H9 (cell line): ENCODE data around the gene RAI1. TPM values are rescaled to one million over a fixed set of nuclear protein-coding genes. Genes with fewer than 3 reads are reported as not detected.

Source experiments
- DNase-seq: peaks from one replicate; pipeline ENCODE4 v3.0.0-alpha.2; 2017
- H2AFZ ChIP-seq: one replicate; pipeline ENCODE4 v1.6.1; 2013; ENCODE audit warnings: mild to moderate bottlenecking, low read length, control low read depth, moderate library complexity
- H2AK5ac ChIP-seq: 2 replicates; pipeline ENCODE4 v1.6.1; 2013; ENCODE audit warnings: low read length, control low read depth, mixed read lengths; ENCODE audit not compliant: insufficient read length
- H2BK120ac ChIP-seq: one replicate; pipeline ENCODE4 v1.6.1; 2013; ENCODE audit warnings: low read depth, mild to moderate bottlenecking, low read length, control low read depth, inconsistent platforms; ENCODE audit not compliant: poor library complexity, severe bottlenecking
- H2BK12ac ChIP-seq: 2 replicates; pipeline ENCODE4 v1.6.1; 2013; ENCODE audit warnings: low read length, control low read depth, mixed read lengths, low read depth; ENCODE audit not compliant: insufficient read length
- H2BK15ac ChIP-seq: 2 replicates; pipeline ENCODE4 v1.6.1; 2013; ENCODE audit warnings: low read depth, low read length, control low read depth
- H2BK20ac ChIP-seq: one replicate; pipeline ENCODE4 v1.6.1; 2013; ENCODE audit warnings: low read depth, mild to moderate bottlenecking, low read length, control low read depth, inconsistent platforms; ENCODE audit not compliant: poor library complexity, severe bottlenecking
- H2BK5ac ChIP-seq: 2 replicates; pipeline ENCODE4 v1.6.1; 2013; ENCODE audit warnings: low read length, control low read depth, mixed read lengths; ENCODE audit not compliant: insufficient read length
- H3K14ac ChIP-seq: 2 replicates; pipeline ENCODE4 v1.6.1; 2013; ENCODE audit warnings: low read length, control low read depth; ENCODE audit not compliant: insufficient read depth
- H3K18ac ChIP-seq: 2 replicates; pipeline ENCODE4 v1.6.1; 2013; ENCODE audit warnings: low read depth, mild to moderate bottlenecking, mixed read lengths, low read length, control low read depth; ENCODE audit not compliant: insufficient read length
- H3K23ac ChIP-seq: 2 replicates; pipeline ENCODE4 v1.6.1; 2013; ENCODE audit warnings: low read length, control low read depth, mixed read lengths, low read depth; ENCODE audit not compliant: insufficient read length
- H3K23me2 ChIP-seq: 2 replicates; pipeline ENCODE4 v1.6.1; 2013; ENCODE audit warnings: low read depth, mild to moderate bottlenecking, mixed read lengths, low read length, control low read depth; ENCODE audit not compliant: insufficient read length, poor library complexity, severe bottlenecking
- H3K27ac ChIP-seq: 2 replicates; pipeline ENCODE4 v1.5.1; 2013; ENCODE audit warnings: low read length, control low read depth, mixed read lengths, low read depth; ENCODE audit not compliant: insufficient read length
- H3K27me3 ChIP-seq: 2 replicates; pipeline ENCODE4 v1.6.1; 2013; ENCODE audit warnings: low read length, control low read depth, inconsistent platforms; ENCODE audit not compliant: insufficient read depth
- H3K4ac ChIP-seq: 2 replicates; pipeline ENCODE4 v1.6.1; 2013; ENCODE audit warnings: low read depth, mild to moderate bottlenecking, control low read depth, inconsistent platforms, low read length, moderate library complexity
- H3K4me1 ChIP-seq: 2 replicates; pipeline ENCODE4 v1.6.1; 2013; ENCODE audit warnings: low read length, control low read depth, inconsistent platforms; ENCODE audit not compliant: insufficient read depth
- H3K4me2 ChIP-seq: 2 replicates; pipeline ENCODE4 v1.6.1; 2013; ENCODE audit warnings: low read length, control low read depth, mixed read lengths; ENCODE audit not compliant: insufficient read length, insufficient read depth
- H3K56ac ChIP-seq: 2 replicates; pipeline ENCODE4 v1.6.1; 2013; ENCODE audit warnings: low read depth, mild to moderate bottlenecking, mixed read lengths, low read length, control low read depth; ENCODE audit not compliant: insufficient read length
- H3K79me1 ChIP-seq: 2 replicates; pipeline ENCODE4 v1.6.1; 2013; ENCODE audit warnings: low read depth, mild to moderate bottlenecking, moderate library complexity, low read length, control low read depth, inconsistent platforms; ENCODE audit not compliant: insufficient read depth, poor library complexity, severe bottlenecking
- H3K79me2 ChIP-seq: 2 replicates; pipeline ENCODE4 v1.6.1; 2013; ENCODE audit warnings: low read length, control low read depth, inconsistent platforms; ENCODE audit not compliant: insufficient read depth
- H3K9ac ChIP-seq: 2 replicates; pipeline ENCODE4 v1.6.1; 2013; ENCODE audit warnings: low read length, control low read depth, mixed read lengths; ENCODE audit not compliant: insufficient read length; ENCODE audit errors: extremely low read depth
- H3K9me3 ChIP-seq: one replicate; pipeline ENCODE4 v1.6.1; 2013; ENCODE audit warnings: low read depth, low read length, inconsistent platforms; ENCODE audit not compliant: control insufficient read depth
- H3T11ph ChIP-seq: one replicate; pipeline ENCODE4 v1.6.1; 2013; ENCODE audit warnings: mild to moderate bottlenecking, low read length, control low read depth, inconsistent platforms
- H4K20me1 ChIP-seq: one replicate; pipeline ENCODE4 v1.6.1; 2013; ENCODE audit not compliant: control insufficient read depth, insufficient read length, insufficient read depth
- H4K5ac ChIP-seq: 2 replicates; pipeline ENCODE4 v1.6.1; 2013; ENCODE audit warnings: low read depth, mild to moderate bottlenecking, mixed read lengths, low read length, control low read depth; ENCODE audit not compliant: insufficient read length
- H4K8ac ChIP-seq: replicated peaks from 2 replicates; pipeline ENCODE4 v1.6.1; 2013; ENCODE audit warnings: low read length, control low read depth, mixed read lengths, low read depth; ENCODE audit not compliant: insufficient read length
- H4K91ac ChIP-seq: 2 replicates; pipeline ENCODE4 v1.6.1; 2013; ENCODE audit warnings: low read depth, mild to moderate bottlenecking, moderate library complexity, mixed read lengths, low read length, control low read depth; ENCODE audit not compliant: insufficient read length
- H3K27ac Mint-ChIP-seq, 3 experiments: 2 replicates in 2 of 3; 3 replicates in 1 of 3; pipeline ENCODE4 v1.8.0; 2020 to 2021; ENCODE audit warnings: mixed read lengths in 3 of 3, mild to moderate bottlenecking in 1 of 3, moderate library complexity in 1 of 3
- H3K27me3 Mint-ChIP-seq: 2 replicates; pipeline ENCODE4 v1.8.0; 2021; ENCODE audit warnings: low read depth, mild to moderate bottlenecking, moderate library complexity, mixed read lengths
- H3K36me3 Mint-ChIP-seq, 3 experiments: 2 replicates in 2 of 3; 3 replicates in 1 of 3; pipeline ENCODE4 v1.8.0; 2020 to 2021; ENCODE audit warnings: low read depth in 3 of 3, mixed read lengths in 3 of 3; ENCODE audit not compliant: insufficient read depth in 1 of 3
- H3K4me1 Mint-ChIP-seq, 2 experiments: 2 replicates each; pipeline ENCODE4 v1.8.0; 2020; ENCODE audit warnings: mixed read lengths in 2 of 2
- H3K4me3 Mint-ChIP-seq, 2 experiments: 2 replicates in 1 of 2; 3 replicates in 1 of 2; pipeline ENCODE4 v1.8.0; 2020 to 2021; ENCODE audit warnings: mild to moderate bottlenecking in 2 of 2, mixed read lengths in 2 of 2, moderate library complexity in 1 of 2
- H3K9me3 Mint-ChIP-seq, 2 experiments: 2 replicates in 1 of 2; 3 replicates in 1 of 2; pipeline ENCODE4 v1.8.0; 2020; ENCODE audit warnings: mild to moderate bottlenecking in 2 of 2, mixed read lengths in 2 of 2, moderate library complexity in 1 of 2
- WGBS: extraction: QIAGEN DNeasy Blood & Tissue Kit; methylation state at CpG from one replicate; pipeline ENCODE4 v1.1.7; 2013; ENCODE audit warnings: missing lambda C conversion rate, low lambda C conversion rate, mixed read lengths; ENCODE audit not compliant: insufficient read length; ENCODE audit errors: extremely low coverage; 5-methylcytosine and 5-hydroxymethylcytosine counted together
- total RNA-seq: library from RNA; stranded (reverse); gene quantifications from 2 replicates; pipeline ENCODE4 v1.2.1, GENCODE V29; 2021
- TF ChIP-seq, protein P1 (sequence below): fragments of 200-600 bp; sonication (generic); conservative IDR thresholded peaks from 3 replicates; pipeline ENCODE4 v1.8.0; 2021; ENCODE audit warnings: antibody characterized with exemption, mild to moderate bottlenecking

RAI1 gene
- total RNA-seq, 1 experiment from 2014 or later: 1.5 TPM

DNA sequence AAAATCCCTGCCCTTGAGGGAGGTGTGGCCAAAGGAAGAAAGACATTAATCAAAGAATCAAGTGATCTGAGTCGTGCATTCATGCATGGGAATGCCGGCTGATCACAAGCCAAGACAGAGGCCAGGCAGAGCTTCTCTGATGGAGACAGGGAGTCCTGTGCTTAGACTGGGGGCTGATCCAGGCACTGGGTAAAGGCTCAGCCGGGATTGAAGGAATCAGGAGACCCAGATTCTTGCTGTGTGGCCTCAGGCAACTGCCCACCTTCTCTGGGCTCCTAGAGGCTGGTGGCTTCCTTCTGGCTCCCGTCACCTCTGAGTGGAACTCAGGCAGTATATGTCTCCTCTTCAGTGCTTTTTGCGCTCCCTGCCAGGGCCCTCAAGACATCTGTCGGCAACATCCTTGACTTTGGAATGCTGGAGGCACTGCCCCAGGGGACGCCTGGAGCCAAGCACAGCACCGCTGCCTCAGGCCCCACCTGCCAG is 17.7 kb downstream of the RAI1 start:
- peaks cover 94% of the 10 kb centered on the region for H3K27me3 Mint-ChIP-seq

More for the DNA sequence above, 17.7 kb downstream of the RAI1 start:
- Mint-ChIP-seq H3K4me3 (peak overlapping the region in 1 of 2 experiments; percentile 66; a peak in 2 of 5 replicates), H3K36me3 (no peaks in the 10 kb centered on the region), H3K4me1 (peaks cover 31 to 62% of the 10 kb centered on the region in 2 experiments), H3K9me3 (peaks cover 0 to 5% of the 10 kb centered on the region in 2 experiments; a peak in 2 of 5 replicates), H3K27ac (no peak overlapping the region)
- no peak overlapping the region for H4K8ac ChIP-seq
- H4K5ac ChIP-seq: no peak overlapping the region
- H3K4ac ChIP-seq: no peak overlapping the region
- H3K23ac ChIP-seq: no peak overlapping the region
- H3K14ac ChIP-seq: no peak overlapping the region
- H2BK12ac ChIP-seq: no peak overlapping the region
- H3T11ph ChIP-seq: no peak overlapping the region
- H2BK5ac ChIP-seq: no peak overlapping the region
- no peak overlapping the region for H3K56ac ChIP-seq
- H2BK15ac ChIP-seq: no peak overlapping the region
- H3K9me3 ChIP-seq: no peaks in the 10 kb centered on the region
- H3K79me2 ChIP-seq: no peaks in the 10 kb centered on the region
- no peaks in the 10 kb centered on the region for H4K20me1 ChIP-seq
- DNase-seq: peak; percentile 76
- no peak overlapping the region for H4K91ac ChIP-seq
- no CpG with 5 or more reads among the region's 8 CpGs for WGBS
- H3K4me2 ChIP-seq: no peak overlapping the region
- H3K27me3 ChIP-seq: peaks cover 80% of the 10 kb centered on the region
- H3K27ac ChIP-seq: no peak overlapping the region
- no peak overlapping the region for H3K18ac ChIP-seq
- TF ChIP-seq, protein P1, sequence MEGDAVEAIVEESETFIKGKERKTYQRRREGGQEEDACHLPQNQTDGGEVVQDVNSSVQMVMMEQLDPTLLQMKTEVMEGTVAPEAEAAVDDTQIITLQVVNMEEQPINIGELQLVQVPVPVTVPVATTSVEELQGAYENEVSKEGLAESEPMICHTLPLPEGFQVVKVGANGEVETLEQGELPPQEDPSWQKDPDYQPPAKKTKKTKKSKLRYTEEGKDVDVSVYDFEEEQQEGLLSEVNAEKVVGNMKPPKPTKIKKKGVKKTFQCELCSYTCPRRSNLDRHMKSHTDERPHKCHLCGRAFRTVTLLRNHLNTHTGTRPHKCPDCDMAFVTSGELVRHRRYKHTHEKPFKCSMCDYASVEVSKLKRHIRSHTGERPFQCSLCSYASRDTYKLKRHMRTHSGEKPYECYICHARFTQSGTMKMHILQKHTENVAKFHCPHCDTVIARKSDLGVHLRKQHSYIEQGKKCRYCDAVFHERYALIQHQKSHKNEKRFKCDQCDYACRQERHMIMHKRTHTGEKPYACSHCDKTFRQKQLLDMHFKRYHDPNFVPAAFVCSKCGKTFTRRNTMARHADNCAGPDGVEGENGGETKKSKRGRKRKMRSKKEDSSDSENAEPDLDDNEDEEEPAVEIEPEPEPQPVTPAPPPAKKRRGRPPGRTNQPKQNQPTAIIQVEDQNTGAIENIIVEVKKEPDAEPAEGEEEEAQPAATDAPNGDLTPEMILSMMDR: no peak
- H3K9ac ChIP-seq: no peak overlapping the region
- no peak overlapping the region for H2AFZ ChIP-seq
- H3K79me1 ChIP-seq: no peaks in the 10 kb centered on the region
- H3K23me2 ChIP-seq: peaks cover 5% of the 10 kb centered on the region
- H2BK120ac ChIP-seq: no peak overlapping the region
- peaks cover 8% of the 10 kb centered on the region; the same call in 1 of the 2 replicates for H3K4me1 ChIP-seq
- H2BK20ac ChIP-seq: no peak overlapping the region
- no peak overlapping the region for H2AK5ac ChIP-seq
